Suprapubic skin (tissue), 4 donors: Measurements from ENCODE around the gene SCLT1.

Experiments
- EP300 ChIP-seq: sonication (generic); formaldehyde crosslinking; IDR thresholded peaks from one replicate; pipeline ENCODE4 v1.6.1; 2017; ENCODE audit warnings: antibody characterized with exemption
- POLR2A ChIP-seq, 2 donors: fragments of 450-650 bp; IDR thresholded peaks; one replicate each; pipeline ENCODE4 v1.6.1; 2017; ENCODE audit warnings: antibody characterized with exemption in 2 of 2, mild to moderate bottlenecking in 2 of 2, moderate library complexity in 2 of 2
- POLR2AphosphoS5 ChIP-seq, 3 donors: sonication (generic); formaldehyde crosslinking; IDR thresholded peaks; one replicate each; pipeline ENCODE4 v1.6.1; 2017; ENCODE audit warnings: antibody characterized with exemption in 3 of 3
- TF ChIP-seq, protein P1 (sequence below), 2 donors: fragments of 200-600 bp in 1 of 2; fragments of 450-650 bp in 1 of 2; sonication (generic) in 1 of 2; IDR thresholded peaks; one replicate each; pipeline ENCODE4 v1.5.1; 2016 to 2019; ENCODE audit warnings: antibody characterized with exemption in 2 of 2, mild to moderate bottlenecking in 1 of 2, moderate library complexity in 1 of 2

DNA sequence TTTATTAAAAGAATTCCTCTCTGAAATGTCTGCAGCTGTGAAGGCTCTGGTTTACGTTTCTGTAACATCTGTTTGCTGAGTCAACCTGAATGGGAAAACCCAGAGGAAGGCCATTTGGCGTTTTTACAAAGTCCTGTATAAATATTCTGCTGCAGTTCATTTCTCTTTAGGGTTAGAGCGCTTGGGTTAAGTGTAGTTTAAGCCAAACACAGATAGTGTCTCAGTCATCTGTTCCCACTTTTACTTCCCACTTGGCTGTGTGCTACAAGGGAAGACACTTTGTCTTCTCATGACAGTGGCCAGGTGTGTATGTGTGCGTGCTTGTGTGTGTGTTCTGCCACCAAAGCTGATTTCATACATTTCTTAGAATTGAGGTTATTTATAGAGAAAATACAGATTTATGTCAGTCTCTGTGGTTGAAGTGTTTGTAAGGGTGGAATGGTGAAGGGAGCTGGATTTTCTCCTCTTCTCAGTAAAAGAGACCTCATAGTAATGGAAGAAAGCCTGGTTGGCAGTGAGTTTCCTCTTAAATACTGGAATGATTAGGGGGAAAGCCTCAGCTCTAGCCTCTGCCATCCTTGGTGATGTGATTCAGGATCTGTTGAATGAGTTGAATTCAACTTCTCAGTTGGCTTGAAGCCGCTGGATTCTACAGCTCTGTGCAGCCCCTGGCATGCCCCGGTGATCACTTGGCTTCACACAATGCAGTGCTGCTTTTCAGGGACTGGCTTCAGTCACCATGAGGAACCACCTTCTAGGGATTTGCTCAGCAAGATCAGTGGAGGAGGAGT lies 233.3 kb downstream of the SCLT1 start:
- TF ChIP-seq POLR2AphosphoS5 (IDR thresholded peaks at IDR 0.05) (no peak), POLR2A (IDR thresholded peaks at IDR 0.05) (no peak), EP300 (no peak)
- TF ChIP-seq, protein P1, sequence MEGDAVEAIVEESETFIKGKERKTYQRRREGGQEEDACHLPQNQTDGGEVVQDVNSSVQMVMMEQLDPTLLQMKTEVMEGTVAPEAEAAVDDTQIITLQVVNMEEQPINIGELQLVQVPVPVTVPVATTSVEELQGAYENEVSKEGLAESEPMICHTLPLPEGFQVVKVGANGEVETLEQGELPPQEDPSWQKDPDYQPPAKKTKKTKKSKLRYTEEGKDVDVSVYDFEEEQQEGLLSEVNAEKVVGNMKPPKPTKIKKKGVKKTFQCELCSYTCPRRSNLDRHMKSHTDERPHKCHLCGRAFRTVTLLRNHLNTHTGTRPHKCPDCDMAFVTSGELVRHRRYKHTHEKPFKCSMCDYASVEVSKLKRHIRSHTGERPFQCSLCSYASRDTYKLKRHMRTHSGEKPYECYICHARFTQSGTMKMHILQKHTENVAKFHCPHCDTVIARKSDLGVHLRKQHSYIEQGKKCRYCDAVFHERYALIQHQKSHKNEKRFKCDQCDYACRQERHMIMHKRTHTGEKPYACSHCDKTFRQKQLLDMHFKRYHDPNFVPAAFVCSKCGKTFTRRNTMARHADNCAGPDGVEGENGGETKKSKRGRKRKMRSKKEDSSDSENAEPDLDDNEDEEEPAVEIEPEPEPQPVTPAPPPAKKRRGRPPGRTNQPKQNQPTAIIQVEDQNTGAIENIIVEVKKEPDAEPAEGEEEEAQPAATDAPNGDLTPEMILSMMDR (IDR thresholded peaks at IDR 0.05): no peak
